ENCODE data around the gene KRTAP20-2. TPM values are rescaled to one million over a fixed set of nuclear protein-coding genes. Genes with fewer than 3 reads are reported as not detected.

KRTAP20-2 gene
- total RNA-seq, 4 donors from 2014 or later, result not detected

DNA sequence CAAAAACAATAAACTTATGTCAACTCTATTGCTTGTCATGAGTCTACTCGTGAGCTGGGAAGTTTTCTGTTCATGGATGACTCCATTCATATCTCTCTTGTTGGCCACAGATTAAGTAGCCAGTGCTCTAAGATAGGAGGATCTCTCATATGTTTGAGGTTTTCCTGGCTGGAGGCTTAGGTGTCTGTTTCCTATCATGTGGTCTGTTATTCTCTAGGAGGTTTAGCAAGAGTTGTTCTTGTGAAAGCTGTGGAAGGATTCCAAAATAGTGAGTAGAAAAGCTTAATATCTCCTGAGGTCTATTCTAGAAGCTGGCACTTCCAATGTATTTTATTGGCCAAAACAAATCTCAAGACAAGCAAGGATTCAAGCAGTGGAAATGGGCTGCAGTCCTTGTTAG is 5.8 kb upstream of the KRTAP20-2 start:
- TF ChIP-seq POLR2A (IDR thresholded peaks at IDR 0.05), result no peak
- TF ChIP-seq CTCF (IDR thresholded peaks at IDR 0.05), result no peak
- no peak overlapping the region for H3K27ac ChIP-seq
- no peaks in the 10 kb centered on the region for H3K4me1 ChIP-seq
- no peaks in the 10 kb centered on the region for H3K36me3 ChIP-seq
- no peak for DNase-seq
- H3K9me3 ChIP-seq, result no peaks in the 10 kb centered on the region
- H3K4me3 ChIP-seq, result no peak overlapping the region
- no peaks in the 10 kb centered on the region for H3K27me3 ChIP-seq
- intact Hi-C loops (cut with DNase I; ENCODE audit: low total_unique reads), result no loop called here

DNA sequence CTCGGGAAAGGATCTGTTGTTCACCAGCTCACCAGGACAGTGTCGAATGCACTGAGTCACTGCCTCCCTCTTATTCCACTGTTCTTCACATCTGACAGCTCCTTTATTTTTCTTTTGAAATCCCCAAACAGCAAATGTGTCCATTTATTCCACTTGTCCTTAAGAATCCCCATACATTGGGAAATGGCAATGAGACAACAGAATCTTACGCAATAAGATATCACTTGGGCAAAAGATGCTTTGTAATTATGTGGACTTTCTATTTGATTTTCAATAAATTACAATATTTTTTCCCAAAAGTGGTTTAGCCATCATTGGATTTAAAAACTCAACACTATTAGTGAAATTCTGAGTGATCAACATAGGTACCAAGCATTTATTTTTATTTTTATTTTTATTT is 3.7 kb downstream of the KRTAP20-2 start:
- Histone ChIP-seq H3K27ac (no peak overlapping the region), H3K4me1 (no peaks in the 10 kb centered on the region), H3K4me3 (no peak overlapping the region), H3K9me3 (no peaks in the 10 kb centered on the region), H3K27me3 (no peaks in the 10 kb centered on the region), H3K36me3 (no peaks in the 10 kb centered on the region)
- DNase-seq, result no peak
- no peak for TF ChIP-seq POLR2A (IDR thresholded peaks at IDR 0.05)
- TF ChIP-seq CTCF (IDR thresholded peaks at IDR 0.05), result no peak
- intact Hi-C loops (cut with DNase I; ENCODE audit: low total_unique reads), result no loop called here

- intact Hi-C loops (cut with DNase I; ENCODE audit: low total_unique reads), result no loop called here
- no peak for TF ChIP-seq POLR2A (IDR thresholded peaks at IDR 0.05)
- no peak for TF ChIP-seq CTCF (IDR thresholded peaks at IDR 0.05)
- no peak within 1 kb of the TSS for H3K4me3 ChIP-seq
- DNase-seq, result no peak
- H3K36me3 ChIP-seq, result no peaks in the 10 kb centered on the region
- no peaks in the 10 kb centered on the region for H3K27me3 ChIP-seq
- no peaks in the 10 kb centered on the region for H3K4me1 ChIP-seq
- H3K9me3 ChIP-seq, result no peaks in the 10 kb centered on the region
- H3K27ac ChIP-seq, result no peak within 1 kb of the TSS
Observed at GRCh38 chr21:30642564-30642963, 7.6 kb downstream of the KRTAP20-2 start, which contains the start of gene KRTAP20-3. TSS of gene KRTAP20-3 (plus strand) at chr21:30642864.

DNA sequence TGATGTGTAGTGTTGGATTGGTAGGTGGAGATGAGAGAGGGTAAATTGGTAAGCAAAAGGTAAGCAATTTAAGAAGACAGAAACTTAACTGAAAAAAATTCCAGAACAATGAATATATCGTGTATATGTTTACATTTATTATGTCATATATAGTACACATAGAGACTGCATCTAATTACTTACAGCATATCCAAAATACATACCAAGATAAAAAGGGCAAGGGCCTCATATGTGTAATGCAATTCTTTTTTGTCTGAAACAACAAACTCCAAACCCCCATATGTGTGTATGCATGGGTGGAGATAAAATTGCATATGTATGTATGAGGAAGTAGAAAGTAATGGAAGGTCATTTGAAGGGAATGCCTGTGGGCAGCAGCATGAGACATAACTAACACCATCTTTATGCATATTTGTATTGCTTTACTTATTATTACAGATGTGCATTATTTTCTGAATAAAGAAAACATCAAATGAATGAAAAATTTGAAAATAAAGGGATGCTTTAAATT is 12.0 kb downstream of the KRTAP20-2 start:
- no peaks in the 10 kb centered on the region for H3K4me1 ChIP-seq
- TF ChIP-seq POLR2A (IDR thresholded peaks at IDR 0.05) (no peak), CTCF (IDR thresholded peaks at IDR 0.05) (no peak)
- intact Hi-C loops (cut with DNase I; ENCODE audit: low total_unique reads), result no loop called here
- DNase-seq, result no peak
- H3K9me3 ChIP-seq, result no peaks in the 10 kb centered on the region
- no peaks in the 10 kb centered on the region for H3K27me3 ChIP-seq
- no peak overlapping the region for H3K27ac ChIP-seq
- H3K4me3 ChIP-seq, result no peak overlapping the region
- no peaks in the 10 kb centered on the region for H3K36me3 ChIP-seq

- TF ChIP-seq POLR2A (IDR thresholded peaks at IDR 0.05) (no peak), CTCF (IDR thresholded peaks at IDR 0.05) (no peak)
- Histone ChIP-seq H3K27me3 (no peaks in the 10 kb centered on the region), H3K4me3 (no peak overlapping the region), H3K36me3 (no peaks in the 10 kb centered on the region), H3K27ac (no peak overlapping the region), H3K4me1 (no peaks in the 10 kb centered on the region), H3K9me3 (no peaks in the 10 kb centered on the region)
- intact Hi-C loops (cut with DNase I; ENCODE audit: low total_unique reads), result no loop called here
- no peak for DNase-seq
Observed at GRCh38 chr21:30652891-30653290, 17.9 kb downstream of the KRTAP20-2 start.

Measured in uterus (tissue), 4 donors.